COLO829 (cell line): ENCODE measurements around the gene ASIC4.

ENCODE experiments used
- DNase-seq: peaks from one replicate; pipeline ENCODE4 v3.0.0; 2012; ENCODE audit warnings: low spot score

ASIC4 gene

DNA sequence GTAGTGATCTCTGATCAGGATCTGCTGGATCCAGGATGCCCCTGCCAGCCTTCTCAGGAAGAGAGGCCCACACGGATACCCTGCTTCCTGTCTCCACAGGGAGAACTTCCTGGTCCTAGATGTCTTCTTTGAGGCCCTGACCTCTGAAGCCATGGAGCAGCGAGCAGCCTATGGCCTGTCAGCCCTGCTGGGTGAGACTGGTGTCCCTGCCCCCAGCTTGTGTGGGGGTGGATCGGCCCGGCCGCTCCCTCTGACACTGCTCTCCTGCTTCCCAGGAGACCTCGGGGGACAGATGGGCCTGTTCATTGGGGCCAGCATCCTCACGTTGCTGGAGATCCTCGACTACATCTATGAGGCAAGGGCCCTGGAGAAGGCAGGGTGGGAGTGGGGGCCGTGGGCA lies 22.7 kb downstream of the ASIC4 start:
- DNase-seq = no peak

- no peak for DNase-seq
Measured at GRCh38 chr2:219537657-219538488, 23.6 kb downstream of the ASIC4 start.

- no peak for DNase-seq
Measured at GRCh38 chr2:219538504-219538951, 24.2 kb downstream of the ASIC4 start.

DNA sequence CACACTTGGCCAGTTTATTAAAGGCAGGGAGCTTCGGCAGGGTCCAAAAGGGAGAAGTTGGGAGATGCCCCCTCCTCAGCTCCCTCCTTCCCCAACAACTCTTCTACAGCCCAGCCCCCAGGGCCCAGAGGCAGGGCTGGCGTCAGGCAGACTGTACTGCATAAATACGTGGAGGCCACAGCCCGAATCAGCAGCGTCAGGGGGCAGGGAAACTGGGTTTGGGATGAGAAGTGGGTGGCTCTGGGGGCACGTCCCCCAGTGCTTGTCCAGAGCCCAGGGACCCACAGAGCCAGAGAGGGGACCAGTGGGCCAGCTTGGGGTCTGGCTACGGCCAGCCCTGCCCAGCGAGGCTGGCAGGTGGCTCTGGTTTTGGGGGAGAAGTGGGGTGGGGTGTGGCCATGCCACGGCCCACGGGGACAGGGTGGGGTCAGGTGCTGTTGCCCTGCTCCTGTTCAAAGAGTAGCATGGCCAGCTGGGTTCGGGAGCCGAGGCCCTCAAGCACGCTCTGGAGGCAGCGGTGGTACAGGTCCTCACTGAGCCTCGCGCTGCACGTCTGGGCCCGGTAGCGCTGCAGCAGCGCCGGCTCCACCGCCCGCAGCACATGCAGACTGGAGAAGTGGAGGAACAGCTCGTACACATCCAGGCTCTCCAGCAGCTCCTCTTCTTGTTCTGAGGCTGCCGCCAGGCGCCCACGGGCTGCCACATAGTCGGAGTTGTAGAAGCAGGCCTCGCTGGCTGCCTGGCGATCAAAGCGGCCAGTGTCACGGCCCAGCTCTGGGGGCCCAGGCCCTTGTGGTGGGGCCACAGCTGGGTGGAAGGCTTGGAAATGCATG lies 24.9 kb downstream of the ASIC4 start:
- DNase-seq = no peak

GRCh38 chr2:219539926-219540678 lies 25.8 kb downstream of the ASIC4 start:
- DNase-seq = no peak

GRCh38 chr2:219540784-219541504 lies 26.7 kb downstream of the ASIC4 start:
- DNase-seq = no peak

DNA sequence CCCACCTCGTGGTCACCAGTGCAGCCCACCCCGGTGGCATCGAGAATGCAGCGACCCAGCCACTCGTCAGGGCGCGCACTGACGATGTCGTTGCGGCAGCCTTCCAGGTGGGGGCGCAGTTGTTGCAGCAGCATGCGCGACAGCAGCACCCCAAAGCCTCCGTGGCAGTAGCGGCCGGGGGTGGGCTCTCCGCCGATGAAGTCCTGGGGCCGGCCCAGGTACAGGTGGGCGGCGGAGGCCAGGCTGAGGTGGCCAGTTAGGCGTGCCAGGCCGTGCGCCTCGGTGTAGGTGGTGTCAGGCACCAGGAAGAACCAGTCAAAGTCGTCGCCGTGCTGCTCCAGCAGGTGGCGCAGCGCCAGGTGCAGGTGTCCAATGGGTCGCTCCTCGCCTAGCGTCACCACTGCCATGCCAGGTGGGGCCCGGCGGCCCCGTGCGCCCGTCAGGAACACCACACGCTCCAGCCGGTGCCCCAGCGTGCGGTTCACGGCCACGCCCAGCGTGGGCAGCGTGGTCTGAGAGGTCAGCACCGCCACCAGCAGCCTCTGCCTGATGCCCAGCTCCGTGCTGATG lies 27.4 kb downstream of the ASIC4 start:
- DNase-seq = no peak

- DNase-seq = no peak
Measured at GRCh38 chr2:219542931-219543595, 28.8 kb downstream of the ASIC4 start.

GRCh38 chr2:219543596-219544358 lies 29.5 kb downstream of the ASIC4 start, which contains the start of the genes CHPF and TMEM198:
CHPF (minus strand) TSS chr2:219543809; CDS start chr2:219543538, 271 bp downstream.
TMEM198 (plus strand) TSS chr2:219544028; CDS start chr2:219544728, 700 bp downstream.
- DNase-seq = peak; percentile 96

DNA sequence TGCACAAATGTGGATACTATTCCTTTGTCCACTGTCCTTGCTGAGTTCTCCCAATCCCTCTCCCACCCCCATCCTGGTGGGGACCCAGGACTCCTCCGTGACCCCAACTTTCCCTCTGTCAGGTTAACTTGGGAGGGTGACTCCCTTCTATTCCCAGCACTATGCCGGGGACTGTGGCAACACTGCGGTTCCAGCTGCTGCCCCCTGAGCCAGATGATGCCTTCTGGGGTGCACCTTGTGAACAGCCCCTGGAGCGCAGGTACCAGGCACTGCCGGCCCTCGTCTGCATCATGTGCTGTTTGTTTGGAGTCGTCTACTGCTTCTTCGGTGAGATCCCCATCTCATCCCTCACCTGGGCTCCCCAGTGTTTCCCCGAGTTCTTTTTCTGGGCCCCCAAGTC lies 30.3 kb downstream of the ASIC4 start:
- no peak for DNase-seq

DNA sequence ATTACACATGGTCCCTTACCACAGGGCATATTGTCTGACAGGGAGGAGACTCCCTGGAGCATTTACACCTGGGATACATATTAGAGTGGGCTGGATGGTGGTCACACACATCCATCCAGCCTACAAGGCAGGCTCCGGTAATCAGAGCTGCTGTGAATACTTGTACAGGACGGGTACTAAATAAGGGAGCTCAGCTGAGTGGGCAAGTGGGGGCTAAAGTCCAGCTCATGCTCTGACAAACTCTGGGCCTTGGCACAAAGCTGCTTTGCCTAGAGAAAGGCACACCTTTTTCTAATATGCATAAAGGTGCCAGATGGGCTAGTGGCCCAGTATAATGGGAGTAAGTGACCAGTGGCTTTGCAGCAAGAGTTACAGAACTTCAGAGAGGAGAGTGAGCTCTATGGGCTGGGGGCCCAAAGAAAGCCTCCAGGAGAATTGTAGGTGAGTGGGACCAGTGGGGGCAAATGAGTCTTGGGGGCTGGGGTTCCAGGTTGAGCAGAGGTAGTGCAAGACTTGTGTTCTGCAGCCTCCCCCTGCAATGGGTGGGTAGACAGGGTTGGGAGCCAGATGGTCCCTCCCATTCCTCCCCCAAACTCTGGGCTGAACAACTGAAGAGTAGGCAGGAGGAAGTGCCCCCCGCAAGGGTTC lies 31.1 kb downstream of the ASIC4 start:
- DNase-seq = no peak

GRCh38 chr2:219545943-219546352 lies 31.7 kb downstream of the ASIC4 start:
- no peak for DNase-seq

GRCh38 chr2:219547621-219548020 lies 33.3 kb downstream of the ASIC4 start:
- DNase-seq = no peak

DNA sequence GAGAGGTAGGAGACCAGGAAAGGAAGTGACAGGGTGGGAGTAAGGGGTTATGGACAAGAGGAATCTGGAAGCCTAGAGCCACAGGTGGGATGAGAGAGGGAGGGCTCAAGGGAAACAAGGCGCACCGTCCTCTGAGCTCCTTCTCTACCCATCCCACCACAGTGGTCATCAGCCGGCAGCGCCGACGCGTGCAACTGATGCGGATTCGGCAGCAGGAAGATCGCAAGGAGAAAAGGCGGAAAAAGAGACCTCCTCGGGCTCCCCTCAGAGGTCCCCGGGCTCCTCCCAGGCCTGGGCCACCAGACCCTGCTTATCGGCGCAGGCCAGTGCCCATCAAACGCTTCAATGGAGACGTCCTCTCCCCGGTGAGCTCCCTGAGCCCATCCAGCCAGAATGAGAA lies 34.7 kb downstream of the ASIC4 start:
- no peak for DNase-seq

DNA sequence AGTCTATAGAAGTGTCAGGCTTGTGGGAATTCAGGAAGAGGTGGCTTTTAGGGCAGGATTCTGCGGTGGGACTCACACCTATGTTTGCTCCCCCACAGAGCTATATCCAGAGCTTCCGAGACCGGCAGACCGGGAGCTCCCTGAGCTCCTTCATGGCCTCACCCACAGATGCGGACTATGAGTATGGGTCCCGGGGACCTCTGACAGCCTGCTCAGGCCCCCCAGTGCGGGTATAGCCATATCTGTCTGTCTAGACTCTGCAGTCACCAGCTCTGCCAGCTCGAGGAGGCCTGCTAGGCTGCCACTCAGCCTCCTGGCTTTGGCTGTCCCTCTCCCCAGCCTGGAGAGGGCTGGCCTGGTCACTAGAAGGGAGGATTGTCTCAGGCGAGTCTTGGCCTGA lies 35.3 kb downstream of the ASIC4 start:
- no peak for DNase-seq

DNA sequence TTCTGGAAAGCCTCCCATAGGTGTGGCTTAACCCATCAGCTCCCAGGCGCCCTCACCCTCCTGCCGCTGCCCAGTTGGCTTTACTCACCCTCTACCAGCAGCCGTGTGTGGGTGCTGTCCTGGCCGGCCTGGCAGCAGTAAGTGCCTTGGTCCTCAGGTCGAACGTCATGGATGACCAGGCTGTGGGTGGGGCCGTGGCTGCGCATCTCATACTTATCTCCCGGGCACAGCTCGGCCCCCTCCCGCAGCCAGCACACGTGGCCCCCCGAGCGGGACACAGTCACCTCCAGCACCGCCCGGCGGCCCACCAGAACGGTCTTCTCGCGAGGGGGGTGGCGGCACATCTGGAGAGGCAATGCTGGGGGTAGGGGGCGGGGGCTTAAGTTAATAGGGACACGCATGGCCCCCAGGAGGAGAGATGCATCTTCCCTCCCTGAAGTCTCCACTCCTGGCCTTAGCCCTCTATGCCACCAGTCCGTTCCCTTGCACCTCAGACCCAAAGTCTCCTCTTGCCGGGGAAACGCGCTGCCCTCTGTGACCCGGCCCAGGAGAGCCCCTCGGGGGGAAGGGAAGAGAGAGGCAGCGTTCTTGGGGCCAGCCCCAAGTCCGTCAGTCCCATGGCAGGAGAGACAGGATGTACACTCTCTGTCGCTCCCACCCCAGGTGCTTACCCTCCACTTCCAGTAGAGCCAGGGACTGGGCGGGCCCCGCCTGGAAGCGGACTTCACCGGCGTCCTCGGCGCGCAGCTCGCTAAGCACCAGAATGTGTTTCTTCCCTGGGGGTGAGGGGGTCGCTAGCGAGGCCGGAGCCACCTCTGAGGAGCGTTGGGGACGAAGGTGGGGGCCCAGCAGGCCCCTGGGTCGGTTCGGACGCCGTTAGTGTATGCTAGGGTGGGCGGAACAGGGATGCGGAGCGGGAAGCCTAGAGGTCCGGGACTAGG lies 37.4 kb downstream of the ASIC4 start:
- no peak for DNase-seq

DNA sequence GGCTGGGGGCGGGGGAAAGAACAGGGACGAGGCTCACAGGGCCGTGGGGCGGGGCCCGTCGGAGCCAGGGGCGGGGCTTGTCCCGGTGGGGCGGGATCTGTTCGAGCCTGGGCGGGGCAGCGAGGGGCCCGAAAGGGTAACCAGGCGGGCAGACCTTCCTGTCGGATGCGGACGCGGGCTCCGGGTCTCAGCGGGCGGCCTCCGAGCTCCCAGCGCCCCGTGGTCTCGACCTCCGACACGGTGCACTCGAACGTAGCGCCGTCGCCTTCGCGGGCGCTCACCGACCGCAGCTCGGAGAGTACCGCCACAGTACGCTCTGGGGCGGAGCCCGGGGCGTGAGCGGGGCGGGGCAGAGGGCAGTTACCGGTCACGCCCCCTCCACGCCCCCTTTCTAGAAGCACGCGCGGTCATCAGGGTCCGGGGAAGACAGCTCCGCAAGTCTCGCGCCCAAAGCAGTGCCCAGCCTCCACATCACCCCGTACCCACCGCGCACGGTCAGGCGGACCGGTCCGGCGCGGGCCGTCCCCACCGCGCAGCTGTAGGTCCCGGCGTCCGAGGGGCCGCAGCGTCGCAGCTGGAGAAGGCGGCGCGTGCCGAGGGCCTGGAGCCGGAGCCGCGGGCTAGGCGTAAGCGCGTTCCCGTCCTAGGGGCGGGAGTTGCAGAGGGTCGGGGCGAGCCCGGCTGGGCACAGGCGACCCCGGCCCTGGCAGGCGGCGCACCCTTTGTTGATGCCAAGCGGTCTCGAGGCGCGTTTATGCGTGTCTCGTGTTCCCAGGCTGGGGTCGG lies 38.3 kb downstream of the ASIC4 start:
- DNase-seq = peak; percentile 85

- no peak for DNase-seq
Measured at GRCh38 chr2:219553168-219553417, 38.8 kb downstream of the ASIC4 start.
